ENCODE measurements around the gene ACP2.

Gene ACP2

DNA sequence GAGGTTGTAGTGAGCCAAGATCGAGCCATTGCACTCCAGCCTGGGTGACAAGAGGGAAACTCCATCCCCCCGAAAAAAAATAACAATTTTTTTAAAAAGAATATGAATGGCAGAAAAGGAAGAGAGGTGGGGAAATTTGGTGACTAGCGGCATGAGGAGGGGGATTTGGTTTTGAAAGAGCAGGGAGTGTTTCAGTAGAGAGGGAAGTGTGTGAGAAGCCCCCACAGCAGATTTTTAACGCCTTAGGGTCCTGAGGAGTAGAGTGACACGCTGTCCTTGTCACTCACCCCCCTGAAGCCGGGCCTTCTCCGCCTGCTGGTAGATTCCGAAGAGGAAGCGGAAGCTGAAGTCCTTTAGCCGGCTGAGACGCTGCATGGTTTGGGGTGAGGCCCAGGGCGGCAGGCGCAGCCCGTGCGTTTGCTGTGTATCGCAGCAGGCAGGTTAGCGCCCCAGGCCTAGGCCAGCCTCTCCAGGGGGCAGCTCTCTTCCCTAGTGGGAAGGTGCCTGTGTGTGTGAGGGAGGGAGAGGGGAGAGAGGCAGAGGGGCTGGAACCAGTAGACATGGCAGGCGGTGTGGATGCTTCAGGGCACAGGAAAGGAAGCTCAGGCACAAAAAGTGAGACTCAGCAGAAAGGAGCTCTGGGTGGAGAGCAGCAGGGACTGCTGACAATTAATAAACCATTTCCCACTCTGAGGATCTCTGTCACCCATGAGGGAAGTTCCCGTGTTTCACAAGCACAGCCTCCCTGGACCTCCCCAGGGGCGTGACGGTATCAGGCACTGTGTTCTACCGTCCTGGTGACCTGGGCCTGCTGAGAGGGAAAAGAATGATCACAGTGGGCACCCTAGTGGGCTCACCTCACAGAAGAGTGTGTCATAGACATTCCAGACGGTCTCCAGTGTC is 3.9 kb downstream of the ACP2 start:
- Histone ChIP-seq H3K36me3 (replicated peaks) (peaks cover 62% of the 10 kb centered on the region), H3K4me3 (no peak overlapping the region), H3K4me1 (peaks cover 11% of the 10 kb centered on the region), H3K9me3 (no peaks in the 10 kb centered on the region), H3K27me3 (ENCODE audit: low read depth) (no peaks in the 10 kb centered on the region)
- DNase-seq (ENCODE audit: low spot score in 2 of 2), result no peak
- in situ Hi-C loops (cut with MboI; ENCODE audit: low sequenced_read_pairs), result no loop called here

DNA sequence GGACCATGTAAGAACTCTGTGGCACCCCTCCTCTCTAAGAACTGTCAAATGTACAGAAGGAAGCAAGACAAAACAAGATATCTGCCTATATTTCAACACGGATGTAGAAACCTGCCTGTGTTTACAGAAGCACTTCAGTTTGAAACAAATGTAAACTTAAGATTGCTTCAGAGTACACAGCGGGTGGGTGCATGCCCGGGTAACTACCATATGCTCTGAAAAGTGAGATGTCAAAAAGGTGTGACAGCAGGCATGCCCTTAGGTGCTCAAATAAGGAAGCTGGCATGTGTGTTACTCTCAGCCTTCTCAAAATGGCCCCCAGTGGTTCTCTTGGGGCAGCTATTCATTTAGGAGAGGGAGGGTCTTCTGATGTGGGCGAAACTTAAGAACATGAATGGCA is 5.2 kb downstream of the ACP2 start:
- DNase-seq (ENCODE audit: low spot score in 2 of 2), result no peak
- H3K27me3 ChIP-seq (ENCODE audit: low read depth), result no peaks in the 10 kb centered on the region
- H3K4me3 ChIP-seq, result no peak overlapping the region
- H3K36me3 ChIP-seq (replicated peaks), result peaks cover 75% of the 10 kb centered on the region
- peaks cover 6% of the 10 kb centered on the region; the same call in 1 of the 2 replicates for H3K4me1 ChIP-seq
- no peaks in the 10 kb centered on the region for H3K9me3 ChIP-seq
- in situ Hi-C loops (cut with MboI; ENCODE audit: low sequenced_read_pairs), result no loop called here

DNA sequence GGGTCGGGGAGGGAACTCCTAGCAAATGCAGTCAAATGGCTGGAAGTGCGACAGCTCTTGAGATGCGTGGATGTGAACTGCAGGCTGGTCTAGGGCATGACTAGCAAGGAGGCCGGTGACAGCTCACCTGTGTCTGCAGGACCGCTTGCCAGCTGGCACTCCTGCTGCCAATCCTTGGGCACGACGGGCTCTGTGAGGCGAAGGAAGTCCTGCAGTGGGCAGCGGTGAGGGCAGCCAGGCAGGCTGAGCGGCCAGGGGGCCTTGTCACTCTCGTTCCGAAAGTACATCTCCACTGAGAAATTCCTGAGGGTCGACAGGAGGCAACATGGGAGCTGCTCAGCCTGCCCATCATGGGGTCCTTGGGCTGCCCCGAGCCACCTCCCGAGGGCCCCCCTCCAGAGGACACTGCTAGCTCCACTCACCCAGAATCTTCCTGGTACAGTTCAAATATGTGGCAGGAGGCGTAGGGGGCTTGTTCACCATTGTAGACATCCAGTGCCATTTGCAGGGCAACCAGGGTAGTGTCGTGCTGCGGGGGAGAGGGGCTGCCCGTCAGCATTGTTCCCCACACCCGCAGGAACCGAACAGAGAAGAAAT is 5.9 kb downstream of the ACP2 start:
- H3K4me1 ChIP-seq, result peaks cover 3% of the 10 kb centered on the region; the same call in 1 of the 2 replicates
- H3K36me3 ChIP-seq (replicated peaks), result peaks cover 81% of the 10 kb centered on the region
- no peak for DNase-seq (ENCODE audit: low spot score in 2 of 2)
- no peak overlapping the region for H3K4me3 ChIP-seq
- in situ Hi-C loops (cut with MboI; ENCODE audit: low sequenced_read_pairs), result no loop called here
- no peaks in the 10 kb centered on the region for H3K27me3 ChIP-seq (ENCODE audit: low read depth)
- no peaks in the 10 kb centered on the region for H3K9me3 ChIP-seq

DNA sequence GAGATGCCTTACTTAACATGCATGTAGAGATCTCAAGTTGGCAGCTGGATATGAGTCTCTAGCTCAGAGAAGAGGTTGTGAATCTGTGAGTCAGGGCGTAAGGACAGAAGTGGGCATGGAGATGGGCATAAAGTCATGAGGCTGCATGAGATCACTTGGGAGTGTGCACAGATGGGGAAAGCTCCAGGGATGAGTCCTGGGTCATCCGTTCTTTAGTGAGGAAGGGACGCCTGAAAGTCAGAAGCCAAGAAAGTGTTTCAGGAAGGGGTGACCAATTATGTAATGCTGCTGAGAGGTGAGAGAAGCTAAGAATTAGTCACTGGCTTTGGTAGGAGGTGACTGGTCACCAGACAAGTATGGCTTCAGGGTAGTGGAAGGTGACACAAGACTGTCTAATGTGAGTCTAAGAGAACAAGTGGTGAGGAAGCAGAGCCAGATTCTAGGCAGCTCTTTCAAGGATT is 6.7 kb downstream of the ACP2 start:
- Histone ChIP-seq H3K36me3 (replicated peaks) (peaks cover 76% of the 10 kb centered on the region), H3K4me1 (no peaks in the 10 kb centered on the region), H3K27me3 (ENCODE audit: low read depth) (no peaks in the 10 kb centered on the region), H3K4me3 (no peak overlapping the region), H3K9me3 (no peaks in the 10 kb centered on the region)
- DNase-seq (ENCODE audit: low spot score in 2 of 2), result no peak
- in situ Hi-C loops (cut with MboI; ENCODE audit: low sequenced_read_pairs), result no loop called here

DNA sequence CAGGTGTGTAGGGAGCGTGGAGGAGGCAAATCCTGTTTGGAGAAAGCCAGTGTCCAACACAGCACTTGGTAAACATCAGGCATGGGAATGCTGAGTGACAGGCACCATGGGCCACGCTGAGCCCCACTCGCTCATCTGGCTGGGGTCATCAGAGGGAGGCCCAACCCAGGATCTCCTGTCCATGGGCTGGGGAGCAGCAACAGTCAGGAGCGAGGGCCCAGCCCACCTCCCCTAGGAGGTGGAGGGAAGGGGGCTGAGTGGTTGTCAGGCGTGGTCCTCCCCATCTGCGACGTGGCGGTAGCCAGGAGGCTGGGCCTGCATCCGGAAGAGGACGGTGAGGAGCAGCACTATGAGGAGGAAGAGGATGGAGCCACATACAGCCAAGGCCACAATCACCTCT is 8.8 kb downstream of the ACP2 start:
- in situ Hi-C loops (cut with MboI; ENCODE audit: low sequenced_read_pairs), result no loop called here
- H3K4me3 ChIP-seq, result no peak overlapping the region
- no peaks in the 10 kb centered on the region for H3K27me3 ChIP-seq (ENCODE audit: low read depth)
- H3K36me3 ChIP-seq (replicated peaks), result peaks cover 66% of the 10 kb centered on the region
- no peak for DNase-seq (ENCODE audit: low spot score in 2 of 2)
- no peaks in the 10 kb centered on the region for H3K4me1 ChIP-seq
- no peaks in the 10 kb centered on the region for H3K9me3 ChIP-seq

DNA sequence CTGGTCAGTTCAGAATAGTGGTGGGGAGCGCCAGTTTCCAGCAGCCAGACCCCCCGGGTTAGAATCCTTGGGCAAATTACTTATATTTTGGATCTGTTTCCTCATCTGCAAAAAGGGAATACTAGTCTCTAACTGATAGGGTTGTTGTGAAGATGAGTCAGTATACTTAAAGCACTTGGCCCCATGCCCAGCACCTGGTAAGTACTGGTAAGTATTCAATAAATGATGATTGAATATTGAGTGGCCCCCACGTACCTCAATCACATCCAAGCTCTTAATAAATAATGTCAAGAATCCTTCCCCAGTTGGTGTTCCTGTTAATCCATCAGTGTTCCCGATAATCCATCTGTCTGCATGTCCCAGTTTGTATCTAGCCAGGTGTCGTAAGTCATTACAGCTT is 12.1 kb downstream of the ACP2 start:
- no peak overlapping the region for H3K4me3 ChIP-seq
- in situ Hi-C loops (cut with MboI; ENCODE audit: low sequenced_read_pairs), result no loop called here
- DNase-seq (ENCODE audit: low spot score in 2 of 2), result no peak
- no peaks in the 10 kb centered on the region for H3K27me3 ChIP-seq (ENCODE audit: low read depth)
- H3K4me1 ChIP-seq, result no peaks in the 10 kb centered on the region
- H3K9me3 ChIP-seq, result no peaks in the 10 kb centered on the region
- H3K36me3 ChIP-seq (replicated peaks), result peaks cover 53% of the 10 kb centered on the region

DNA sequence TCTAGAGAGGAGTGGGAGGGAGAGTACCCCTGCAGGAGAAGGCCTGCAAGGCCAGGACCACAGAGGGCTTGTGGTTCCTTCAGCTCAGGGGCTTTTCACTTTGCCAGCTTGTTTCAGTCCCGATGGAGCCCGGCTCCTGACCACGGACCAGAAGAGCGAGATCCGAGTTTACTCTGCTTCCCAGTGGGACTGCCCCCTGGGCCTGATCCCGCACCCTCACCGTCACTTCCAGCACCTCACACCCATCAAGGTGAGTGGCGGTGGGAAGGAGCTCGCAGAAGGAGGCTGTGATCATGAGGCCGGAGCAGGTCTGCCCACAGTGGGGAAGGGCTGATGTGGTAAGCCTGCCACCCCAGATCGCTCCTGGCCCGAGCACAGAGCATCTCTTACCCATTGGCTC is 13.5 kb downstream of the ACP2 start:
- in situ Hi-C loops (cut with MboI; ENCODE audit: low sequenced_read_pairs), result no loop called here
- Histone ChIP-seq H3K9me3 (no peaks in the 10 kb centered on the region), H3K4me1 (no peaks in the 10 kb centered on the region), H3K36me3 (replicated peaks) (peaks cover 45% of the 10 kb centered on the region), H3K27me3 (ENCODE audit: low read depth) (no peaks in the 10 kb centered on the region), H3K4me3 (no peak overlapping the region)
- DNase-seq (ENCODE audit: low spot score in 2 of 2), result no peak

DNA sequence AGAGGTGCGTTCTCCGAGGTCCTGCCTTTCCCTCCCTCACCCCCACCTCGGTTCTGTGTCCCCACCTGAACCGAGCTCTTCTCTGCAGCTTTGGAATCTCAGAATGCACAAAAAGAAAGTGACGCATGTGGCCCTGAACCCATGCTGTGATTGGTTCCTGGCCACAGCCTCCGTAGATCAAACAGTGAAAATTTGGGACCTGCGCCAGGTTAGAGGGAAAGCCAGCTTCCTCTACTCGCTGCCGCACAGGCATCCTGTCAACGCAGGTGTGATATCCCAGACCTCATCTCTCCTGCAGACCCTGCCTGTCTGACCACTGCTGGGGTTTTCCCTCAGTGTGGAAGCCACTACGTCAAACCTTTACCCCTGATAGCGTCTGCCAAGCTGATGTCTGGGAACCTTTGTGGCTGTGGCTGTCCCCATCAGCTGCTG is 13.9 kb downstream of the ACP2 start:
- DNase-seq (ENCODE audit: low spot score in 2 of 2), result no peak
- Histone ChIP-seq H3K4me1 (no peaks in the 10 kb centered on the region), H3K9me3 (no peaks in the 10 kb centered on the region), H3K36me3 (replicated peaks) (peaks cover 40% of the 10 kb centered on the region), H3K4me3 (no peak overlapping the region), H3K27me3 (ENCODE audit: low read depth) (no peaks in the 10 kb centered on the region)
- in situ Hi-C loops (cut with MboI; ENCODE audit: low sequenced_read_pairs), result no loop called here

DNA sequence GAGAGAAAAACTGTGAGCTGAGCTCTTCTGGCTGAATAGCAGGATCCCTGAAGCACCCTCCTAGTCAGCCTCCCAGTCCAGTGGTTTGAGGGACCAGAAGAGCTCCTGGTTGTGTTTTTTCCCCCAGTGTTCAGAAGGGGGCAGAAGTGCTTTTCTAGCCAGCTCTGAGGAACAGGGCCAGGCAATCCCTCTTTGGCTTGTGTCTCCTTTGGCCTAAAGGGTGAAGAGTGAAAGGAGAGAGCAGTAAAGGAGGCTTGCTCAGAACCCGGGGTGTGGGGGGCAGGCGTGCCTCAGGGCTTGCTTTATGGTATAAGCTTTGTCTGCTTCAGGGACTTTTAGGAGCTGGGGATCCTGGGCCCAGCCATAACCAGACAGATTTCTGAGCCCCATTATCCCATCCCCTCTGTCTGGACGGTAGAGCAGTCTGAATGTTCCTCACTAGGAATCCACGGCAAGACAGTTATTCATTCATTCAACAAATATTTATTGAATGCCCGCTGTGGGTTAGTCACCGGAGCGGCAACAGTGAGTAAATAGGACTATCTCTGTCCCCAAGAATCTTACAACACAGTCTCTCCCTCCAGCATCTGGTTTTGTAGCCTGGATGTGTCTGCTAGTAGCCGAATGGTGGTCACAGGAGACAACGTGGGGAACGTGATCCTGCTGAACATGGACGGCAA is 14.5 kb downstream of the ACP2 start:
- Histone ChIP-seq H3K4me1 (no peaks in the 10 kb centered on the region), H3K36me3 (replicated peaks) (peaks cover 35% of the 10 kb centered on the region), H3K27me3 (ENCODE audit: low read depth) (no peaks in the 10 kb centered on the region), H3K4me3 (no peak overlapping the region), H3K9me3 (no peaks in the 10 kb centered on the region)
- in situ Hi-C loops (cut with MboI; ENCODE audit: low sequenced_read_pairs), result no loop called here
- no peak for DNase-seq (ENCODE audit: low spot score in 2 of 2)

DNA sequence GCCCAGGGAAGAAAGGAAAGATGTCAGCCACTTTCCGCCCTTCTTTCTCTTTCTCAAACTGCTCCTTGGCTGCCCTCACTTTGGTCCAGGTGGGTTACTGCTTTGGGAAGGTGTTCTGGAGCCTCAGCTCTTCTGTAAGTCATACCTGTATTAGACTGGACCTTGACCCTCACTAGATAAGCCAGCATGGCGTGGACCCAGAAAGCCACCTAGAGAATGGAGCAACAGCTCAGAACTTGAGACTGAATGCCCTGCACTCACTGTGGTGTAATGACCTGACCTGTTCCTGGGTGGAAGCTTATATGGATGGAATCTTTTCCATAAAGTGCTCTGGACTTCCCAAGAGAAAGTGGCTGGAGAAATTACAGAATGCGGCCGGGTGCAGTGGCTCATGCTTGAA is 15.6 kb downstream of the ACP2 start:
- Histone ChIP-seq H3K36me3 (replicated peaks) (peaks cover 28% of the 10 kb centered on the region), H3K27me3 (ENCODE audit: low read depth) (no peaks in the 10 kb centered on the region), H3K4me3 (no peak overlapping the region), H3K9me3 (no peaks in the 10 kb centered on the region), H3K4me1 (no peaks in the 10 kb centered on the region)
- no peak for DNase-seq (ENCODE audit: low spot score in 2 of 2)
- in situ Hi-C loops (cut with MboI; ENCODE audit: low sequenced_read_pairs), result no loop called here

DNA sequence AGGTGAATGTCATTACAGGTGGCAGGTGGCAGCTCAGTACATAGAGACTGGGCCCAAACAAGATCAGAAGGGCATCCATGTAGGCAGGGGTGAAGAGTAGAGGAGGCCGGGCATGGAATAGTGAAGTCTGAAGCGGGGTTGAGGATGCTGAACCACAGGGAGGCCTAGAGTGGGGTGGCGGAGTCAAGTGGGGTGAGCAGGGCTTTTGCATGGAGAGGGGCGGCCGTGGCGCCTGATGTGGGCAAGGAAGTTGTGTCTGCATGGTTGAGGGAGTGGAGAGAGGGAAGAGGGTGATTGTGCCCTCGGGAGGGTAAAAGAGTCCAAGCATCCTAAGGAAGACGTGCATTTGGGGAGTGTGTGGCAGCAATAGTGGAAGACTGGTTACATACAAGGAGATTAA is 19.5 kb downstream of the ACP2 start:
- no peak for DNase-seq (ENCODE audit: low spot score in 2 of 2)
- peaks cover 26% of the 10 kb centered on the region for H3K36me3 ChIP-seq (replicated peaks)
- in situ Hi-C loops (cut with MboI; ENCODE audit: low sequenced_read_pairs), result no loop called here

DNA sequence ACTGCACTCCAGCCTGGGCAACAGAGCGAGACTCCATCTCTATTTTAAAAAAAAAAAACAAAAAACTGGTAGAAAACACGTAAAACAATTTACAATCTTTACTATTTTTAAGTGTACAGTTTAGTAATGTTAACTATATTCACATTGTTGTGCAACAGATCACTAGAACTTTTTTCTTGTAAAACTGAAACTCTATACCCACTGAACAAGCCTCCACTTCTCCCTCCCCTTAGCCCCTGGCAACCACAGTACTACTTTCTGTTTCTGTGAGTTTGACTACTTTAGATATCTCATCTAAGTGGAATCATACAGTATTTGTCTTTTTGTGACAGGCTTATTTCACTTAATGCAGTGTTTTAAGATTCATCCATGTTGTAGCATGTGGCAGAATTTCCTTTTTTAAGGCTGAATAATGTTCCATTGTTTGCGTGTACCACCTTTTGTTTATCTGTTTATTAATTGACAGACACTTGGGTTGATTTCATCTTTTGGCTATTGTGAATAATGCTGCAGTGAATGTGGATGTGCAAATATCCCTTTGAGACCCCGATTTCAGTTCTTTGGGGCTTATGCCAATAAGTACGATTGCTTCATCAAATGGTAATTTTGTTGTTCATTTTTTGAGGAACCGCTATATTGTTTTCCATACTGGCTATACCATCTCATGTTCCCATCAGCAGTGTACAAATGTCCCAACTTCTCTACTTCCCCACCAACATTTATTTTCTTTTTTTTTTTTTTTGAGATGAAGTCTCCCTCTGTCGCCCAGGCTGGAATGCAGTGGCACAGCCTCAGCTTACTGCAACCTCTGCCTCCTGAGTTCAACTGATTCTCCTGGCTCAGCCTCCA is 22.8 kb downstream of the ACP2 start:
- H3K4me1 ChIP-seq, result no peaks in the 10 kb centered on the region
- H3K36me3 ChIP-seq (replicated peaks), result peaks cover 34% of the 10 kb centered on the region
- H3K9me3 ChIP-seq, result no peaks in the 10 kb centered on the region
- no peaks in the 10 kb centered on the region for H3K27me3 ChIP-seq (ENCODE audit: low read depth)
- DNase-seq (ENCODE audit: low spot score in 2 of 2), result no peak
- in situ Hi-C loops (cut with MboI; ENCODE audit: low sequenced_read_pairs), result no loop called here
- no peak overlapping the region for H3K4me3 ChIP-seq

More for the DNA sequence above, 19.5 kb downstream of the ACP2 start:
- Histone ChIP-seq H3K4me1 (no peaks in the 10 kb centered on the region), H3K4me3 (no peak overlapping the region), H3K9me3 (no peaks in the 10 kb centered on the region), H3K27me3 (ENCODE audit: low read depth) (no peaks in the 10 kb centered on the region)

DNA sequence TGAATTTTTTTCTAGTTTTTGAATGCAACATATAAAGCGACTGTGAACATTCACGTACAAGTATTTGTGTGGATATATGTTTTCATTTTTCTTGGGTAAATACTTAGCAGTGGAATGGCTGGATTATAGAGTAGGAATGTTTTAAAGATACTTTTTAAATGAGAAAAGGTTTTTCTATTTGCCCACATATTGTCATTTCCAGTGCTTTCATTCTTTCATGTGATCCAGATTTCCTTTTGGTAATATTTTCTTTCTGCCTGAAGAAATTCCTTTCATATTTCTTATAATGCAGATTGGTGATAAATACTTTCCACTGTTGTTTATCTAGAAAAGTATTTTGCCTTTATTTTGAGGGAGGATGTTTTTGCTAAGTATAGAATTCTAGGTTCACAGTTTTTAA is 25.9 kb downstream of the ACP2 start:
- peaks cover 2% of the 10 kb centered on the region; the same call in 1 of the 2 replicates for H3K4me1 ChIP-seq
- in situ Hi-C loops (cut with MboI; ENCODE audit: low sequenced_read_pairs), result no loop called here
- DNase-seq (ENCODE audit: low spot score in 2 of 2), result no peak
- peaks cover 48% of the 10 kb centered on the region for H3K36me3 ChIP-seq (replicated peaks)
- no peak overlapping the region for H3K4me3 ChIP-seq
- H3K9me3 ChIP-seq, result no peaks in the 10 kb centered on the region
- no peaks in the 10 kb centered on the region for H3K27me3 ChIP-seq (ENCODE audit: low read depth)
